H9 (cell line): ENCODE results near the gene MAL. TPM values are rescaled to one million over a fixed set of nuclear protein-coding genes. Genes with fewer than 3 reads are reported as not detected.

Experiments
- DNase-seq: peaks from one replicate; pipeline ENCODE4 v3.0.0-alpha.2; 2017
- H2AFZ ChIP-seq: one replicate; pipeline ENCODE4 v1.6.1; 2013; ENCODE audit warnings: mild to moderate bottlenecking, low read length, control low read depth, moderate library complexity
- H2AK5ac ChIP-seq: 2 replicates; pipeline ENCODE4 v1.6.1; 2013; ENCODE audit warnings: low read length, control low read depth, mixed read lengths; ENCODE audit not compliant: insufficient read length
- H2BK120ac ChIP-seq: one replicate; pipeline ENCODE4 v1.6.1; 2013; ENCODE audit warnings: low read depth, mild to moderate bottlenecking, low read length, control low read depth, inconsistent platforms; ENCODE audit not compliant: poor library complexity, severe bottlenecking
- H2BK12ac ChIP-seq: 2 replicates; pipeline ENCODE4 v1.6.1; 2013; ENCODE audit warnings: low read length, control low read depth, mixed read lengths, low read depth; ENCODE audit not compliant: insufficient read length
- H2BK15ac ChIP-seq: 2 replicates; pipeline ENCODE4 v1.6.1; 2013; ENCODE audit warnings: low read depth, low read length, control low read depth
- H2BK20ac ChIP-seq: one replicate; pipeline ENCODE4 v1.6.1; 2013; ENCODE audit warnings: low read depth, mild to moderate bottlenecking, low read length, control low read depth, inconsistent platforms; ENCODE audit not compliant: poor library complexity, severe bottlenecking
- H2BK5ac ChIP-seq: 2 replicates; pipeline ENCODE4 v1.6.1; 2013; ENCODE audit warnings: low read length, control low read depth, mixed read lengths; ENCODE audit not compliant: insufficient read length
- H3K14ac ChIP-seq: 2 replicates; pipeline ENCODE4 v1.6.1; 2013; ENCODE audit warnings: low read length, control low read depth; ENCODE audit not compliant: insufficient read depth
- H3K18ac ChIP-seq: 2 replicates; pipeline ENCODE4 v1.6.1; 2013; ENCODE audit warnings: low read depth, mild to moderate bottlenecking, mixed read lengths, low read length, control low read depth; ENCODE audit not compliant: insufficient read length
- H3K23ac ChIP-seq: 2 replicates; pipeline ENCODE4 v1.6.1; 2013; ENCODE audit warnings: low read length, control low read depth, mixed read lengths, low read depth; ENCODE audit not compliant: insufficient read length
- H3K23me2 ChIP-seq: 2 replicates; pipeline ENCODE4 v1.6.1; 2013; ENCODE audit warnings: low read depth, mild to moderate bottlenecking, mixed read lengths, low read length, control low read depth; ENCODE audit not compliant: insufficient read length, poor library complexity, severe bottlenecking
- H3K27ac ChIP-seq: 2 replicates; pipeline ENCODE4 v1.5.1; 2013; ENCODE audit warnings: low read length, control low read depth, mixed read lengths, low read depth; ENCODE audit not compliant: insufficient read length
- H3K27me3 ChIP-seq: 2 replicates; pipeline ENCODE4 v1.6.1; 2013; ENCODE audit warnings: low read length, control low read depth, inconsistent platforms; ENCODE audit not compliant: insufficient read depth
- H3K4ac ChIP-seq: 2 replicates; pipeline ENCODE4 v1.6.1; 2013; ENCODE audit warnings: low read depth, mild to moderate bottlenecking, control low read depth, inconsistent platforms, low read length, moderate library complexity
- H3K4me1 ChIP-seq: 2 replicates; pipeline ENCODE4 v1.6.1; 2013; ENCODE audit warnings: low read length, control low read depth, inconsistent platforms; ENCODE audit not compliant: insufficient read depth
- H3K4me2 ChIP-seq: 2 replicates; pipeline ENCODE4 v1.6.1; 2013; ENCODE audit warnings: low read length, control low read depth, mixed read lengths; ENCODE audit not compliant: insufficient read length, insufficient read depth
- H3K56ac ChIP-seq: 2 replicates; pipeline ENCODE4 v1.6.1; 2013; ENCODE audit warnings: low read depth, mild to moderate bottlenecking, mixed read lengths, low read length, control low read depth; ENCODE audit not compliant: insufficient read length
- H3K79me1 ChIP-seq: 2 replicates; pipeline ENCODE4 v1.6.1; 2013; ENCODE audit warnings: low read depth, mild to moderate bottlenecking, moderate library complexity, low read length, control low read depth, inconsistent platforms; ENCODE audit not compliant: insufficient read depth, poor library complexity, severe bottlenecking
- H3K79me2 ChIP-seq: 2 replicates; pipeline ENCODE4 v1.6.1; 2013; ENCODE audit warnings: low read length, control low read depth, inconsistent platforms; ENCODE audit not compliant: insufficient read depth
- H3K9ac ChIP-seq: 2 replicates; pipeline ENCODE4 v1.6.1; 2013; ENCODE audit warnings: low read length, control low read depth, mixed read lengths; ENCODE audit not compliant: insufficient read length; ENCODE audit errors: extremely low read depth
- H3K9me3 ChIP-seq: one replicate; pipeline ENCODE4 v1.6.1; 2013; ENCODE audit warnings: low read depth, low read length, inconsistent platforms; ENCODE audit not compliant: control insufficient read depth
- H3T11ph ChIP-seq: one replicate; pipeline ENCODE4 v1.6.1; 2013; ENCODE audit warnings: mild to moderate bottlenecking, low read length, control low read depth, inconsistent platforms
- H4K20me1 ChIP-seq: one replicate; pipeline ENCODE4 v1.6.1; 2013; ENCODE audit not compliant: control insufficient read depth, insufficient read length, insufficient read depth
- H4K5ac ChIP-seq: 2 replicates; pipeline ENCODE4 v1.6.1; 2013; ENCODE audit warnings: low read depth, mild to moderate bottlenecking, mixed read lengths, low read length, control low read depth; ENCODE audit not compliant: insufficient read length
- H4K8ac ChIP-seq: replicated peaks from 2 replicates; pipeline ENCODE4 v1.6.1; 2013; ENCODE audit warnings: low read length, control low read depth, mixed read lengths, low read depth; ENCODE audit not compliant: insufficient read length
- H4K91ac ChIP-seq: 2 replicates; pipeline ENCODE4 v1.6.1; 2013; ENCODE audit warnings: low read depth, mild to moderate bottlenecking, moderate library complexity, mixed read lengths, low read length, control low read depth; ENCODE audit not compliant: insufficient read length
- H3K27ac Mint-ChIP-seq, 3 experiments: 2 replicates in 2 of 3; 3 replicates in 1 of 3; pipeline ENCODE4 v1.8.0; 2020 to 2021; ENCODE audit warnings: mixed read lengths in 3 of 3, mild to moderate bottlenecking in 1 of 3, moderate library complexity in 1 of 3
- H3K27me3 Mint-ChIP-seq: 2 replicates; pipeline ENCODE4 v1.8.0; 2021; ENCODE audit warnings: low read depth, mild to moderate bottlenecking, moderate library complexity, mixed read lengths
- H3K36me3 Mint-ChIP-seq, 3 experiments: 2 replicates in 2 of 3; 3 replicates in 1 of 3; pipeline ENCODE4 v1.8.0; 2020 to 2021; ENCODE audit warnings: low read depth in 3 of 3, mixed read lengths in 3 of 3; ENCODE audit not compliant: insufficient read depth in 1 of 3
- H3K4me1 Mint-ChIP-seq, 2 experiments: 2 replicates each; pipeline ENCODE4 v1.8.0; 2020; ENCODE audit warnings: mixed read lengths in 2 of 2
- H3K4me3 Mint-ChIP-seq, 2 experiments: 2 replicates in 1 of 2; 3 replicates in 1 of 2; pipeline ENCODE4 v1.8.0; 2020 to 2021; ENCODE audit warnings: mild to moderate bottlenecking in 2 of 2, mixed read lengths in 2 of 2, moderate library complexity in 1 of 2
- H3K9me3 Mint-ChIP-seq, 2 experiments: 2 replicates in 1 of 2; 3 replicates in 1 of 2; pipeline ENCODE4 v1.8.0; 2020; ENCODE audit warnings: mild to moderate bottlenecking in 2 of 2, mixed read lengths in 2 of 2, moderate library complexity in 1 of 2
- CTCF ChIP-seq: fragments of 200-600 bp; sonication (generic); conservative IDR thresholded peaks from 3 replicates; pipeline ENCODE4 v1.8.0; 2021; ENCODE audit warnings: antibody characterized with exemption, mild to moderate bottlenecking
- WGBS: extraction: QIAGEN DNeasy Blood & Tissue Kit; methylation state at CpG from one replicate; pipeline ENCODE4 v1.1.7; 2013; ENCODE audit warnings: missing lambda C conversion rate, low lambda C conversion rate, mixed read lengths; ENCODE audit not compliant: insufficient read length; ENCODE audit errors: extremely low coverage; 5-methylcytosine and 5-hydroxymethylcytosine counted together
- total RNA-seq: library from RNA; stranded (reverse); gene quantifications from 2 replicates; pipeline ENCODE4 v1.2.1, GENCODE V29; 2021

The MAL gene
- total RNA-seq, 1 experiment from 2014 or later = not detected

- WGBS = no CpG with 5 or more reads among the region's 44 CpGs
Observed at GRCh38 chr2:95076705-95077529, 51.4 kb downstream of the MAL start.

More at GRCh38 chr2:95076705-95077529, 51.4 kb downstream of the MAL start:
- no peak overlapping the region for H2BK20ac ChIP-seq
- Mint-ChIP-seq H3K9me3 (peaks cover 3 to 4% of the 10 kb centered on the region in 2 experiments), H3K27ac (no peak overlapping the region), H3K36me3 (no peaks in the 10 kb centered on the region), H3K27me3 (peaks cover 43% of the 10 kb centered on the region), H3K4me3 (peak overlapping the region; percentile 62 to 75), H3K4me1 (peaks cover 20 to 28% of the 10 kb centered on the region in 2 experiments)
- H2BK15ac ChIP-seq = no peak overlapping the region
- no peaks in the 10 kb centered on the region for H3K27me3 ChIP-seq
- no peak overlapping the region for H4K8ac ChIP-seq
- H3K14ac ChIP-seq = peak overlapping the region; percentile 76
- peak overlapping the region; percentile 41 for H3K4me2 ChIP-seq
- H4K91ac ChIP-seq = no peak overlapping the region
- H2AFZ ChIP-seq = peak overlapping the region; percentile 49
- H3K23ac ChIP-seq = no peak overlapping the region
- no peak overlapping the region for H4K5ac ChIP-seq
- H3K18ac ChIP-seq = peak overlapping the region; percentile 18
- peak overlapping the region; percentile 6 for H3K9ac ChIP-seq
- H3K4ac ChIP-seq = no peak overlapping the region
- no peaks in the 10 kb centered on the region for H4K20me1 ChIP-seq
- no peak overlapping the region for H3K56ac ChIP-seq
- no peak overlapping the region for H2AK5ac ChIP-seq
- peaks cover 8% of the 10 kb centered on the region for H3K23me2 ChIP-seq
- no peaks in the 10 kb centered on the region for H3K79me1 ChIP-seq
- no peak overlapping the region for H3T11ph ChIP-seq
- peak; percentile 89 for DNase-seq
- no peaks in the 10 kb centered on the region for H3K79me2 ChIP-seq
- no peak overlapping the region for H2BK12ac ChIP-seq
- no peak overlapping the region for H3K27ac ChIP-seq
- peaks cover 3% of the 10 kb centered on the region; the same call in 1 of the 2 replicates for H3K4me1 ChIP-seq
- H3K9me3 ChIP-seq = no peaks in the 10 kb centered on the region
- H2BK5ac ChIP-seq = no peak overlapping the region
- no peak overlapping the region for H2BK120ac ChIP-seq
- TF ChIP-seq CTCF = peak; percentile 95
